K562 (cell line): ENCODE measurements around the gene R3HDM2. TPM values are rescaled to one million over a fixed set of nuclear protein-coding genes. Genes with fewer than 3 reads are reported as not detected.

Experiments used
- CBX2 ChIP-seq: fragments of 200-600 bp; sonication (generic); IDR thresholded peaks from one replicate; pipeline ENCODE4 v1.6.1; 2012; ENCODE audit warnings: mild to moderate bottlenecking, low read length, inconsistent platforms; ENCODE audit not compliant: insufficient read depth, poor library complexity, severe bottlenecking
- EP300 ChIP-seq: IDR thresholded peaks from 2 replicates; pipeline ENCODE4 v1.6.1; 2012; ENCODE audit warnings: low read length, improper control_type of control experiment
- ETV5 ChIP-seq: sonication (generic); formaldehyde crosslinking; IDR thresholded peaks from 2 replicates; pipeline ENCODE4 v1.4.0; 2020; ENCODE audit warnings: low read depth, mild to moderate bottlenecking, missing genetic modification reagents
- FUS ChIP-seq: fragments of 200-400 bp; formaldehyde crosslinking; optimal IDR thresholded peaks from 2 replicates; pipeline ENCODE3; 2017; ENCODE audit warnings: low read depth, low read length
- GTF2A2 ChIP-seq: IDR thresholded peaks from 2 replicates; pipeline ENCODE4 v1.6.1; 2016; ENCODE audit warnings: mild to moderate bottlenecking, missing genetic modification characterization, missing compliant biosample characterization
- HNRNPLL ChIP-seq: fragments of 200-400 bp; formaldehyde crosslinking; IDR thresholded peaks from 2 replicates; pipeline ENCODE4 v1.6.1; 2017; ENCODE audit warnings: low read length, low read depth, mild to moderate bottlenecking; ENCODE audit not compliant: poor library complexity, severe bottlenecking
- HSF4 ChIP-seq: fragments of 250-450 bp; sonication (Bioruptor Pico); IDR thresholded peaks from 2 replicates; pipeline ENCODE4 v2.1.2; 2022; ENCODE audit warnings: mild to moderate bottlenecking, moderate library complexity, borderline replicate concordance
- ILF3 ChIP-seq: fragments of 450-650 bp; IDR thresholded peaks from 2 replicates; pipeline ENCODE4 v1.6.1; 2018; ENCODE audit warnings: antibody characterized with exemption, mild to moderate bottlenecking, moderate library complexity, borderline replicate concordance
- MECOM ChIP-seq: fragments of 250-450 bp; sonication (Bioruptor Pico); IDR thresholded peaks from 2 replicates; pipeline ENCODE4 v1.8.0; 2022; ENCODE audit warnings: inconsistent platforms
- NCOR1 ChIP-seq: fragments of 450-650 bp; IDR thresholded peaks from 2 replicates; pipeline ENCODE4 v1.6.1; 2016; ENCODE audit warnings: mild to moderate bottlenecking, moderate library complexity
- SETDB1 ChIP-seq: IDR thresholded peaks from one replicate; pipeline ENCODE4 v1.6.1; 2012; ENCODE audit warnings: low read length, control low read depth, inconsistent platforms
- SIX5 ChIP-seq, 2 experiments: IDR thresholded peaks; 2 replicates each; pipeline ENCODE4 v1.6.1; 2011; ENCODE audit warnings: low read length in 2 of 2, borderline replicate concordance in 1 of 2, low read depth in 1 of 2, mild to moderate bottlenecking in 1 of 2, moderate library complexity in 1 of 2; ENCODE audit not compliant: insufficient read depth in 1 of 2
- TGIF2 ChIP-seq: sonication (generic); formaldehyde crosslinking; IDR thresholded peaks from 2 replicates; pipeline ENCODE4 v1.8.1; 2022; ENCODE audit warnings: mild to moderate bottlenecking, missing genetic modification reagents, moderate library complexity
- ZNF324 ChIP-seq: fragments of 250-450 bp; sonication (Bioruptor Pico); IDR thresholded peaks from 2 replicates; pipeline ENCODE4 v1.4.0; 2020; ENCODE audit warnings: mild to moderate bottlenecking
- ZNF436 ChIP-seq: fragments of 250-450, 450-650 bp; sonication (Bioruptor Pico); formaldehyde crosslinking; IDR thresholded peaks from 2 replicates; pipeline ENCODE4 v1.7.0; 2020; ENCODE audit warnings: mild to moderate bottlenecking
- ZNF584 ChIP-seq: fragments of 200-800 bp; sonication (Bioruptor generic); IDR thresholded peaks from 2 replicates; pipeline ENCODE4 v1.6.1; 2016; ENCODE audit warnings: low read depth, mild to moderate bottlenecking, missing genetic modification characterization, missing compliant biosample characterization
- polyA plus RNA-seq, 8 experiments: library from polyadenylated mRNA; depleted of rRNA in 4 of 8; stranded (reverse) in 5 of 8; unstranded in 3 of 8; fragments of >200 nt; fragmentation: Nextera tagmentation in 2 of 8; fragmentation: Illumina TruSeq in 1 of 8; extraction: Ambion mirVana in 2 of 8; extraction: Trizol in 1 of 8; gene quantifications; 2 replicates each; pipeline versions ENCODE4 v1.2.1 to v1.2.3, GENCODE V29; 2011 to 2014; ENCODE audit warnings: inconsistent platforms in 1 of 8, missing spikeins in 1 of 8
- total RNA-seq, 7 experiments: library from RNA; depleted of rRNA in 6 of 7; stranded (reverse); fragments of >200 nt in 6 of 7; fragmentation: Illumina TruSeq in 2 of 7; extraction: Trizol in 2 of 7; gene quantifications; 2 replicates each; pipeline versions ENCODE4 v1.2.1 to v1.2.3, GENCODE V29; 2011 to 2021; ENCODE audit warnings: low replicate concordance in 1 of 7
- TF ChIP-seq, protein P1 (sequence below): fragments of 450-650 bp; IDR thresholded peaks from 2 replicates; pipeline ENCODE4 v1.7.0; 2016; ENCODE audit warnings: borderline replicate concordance
- TF ChIP-seq, protein P2 (sequence below): sonication (generic); formaldehyde crosslinking; IDR thresholded peaks from 2 replicates; pipeline ENCODE4 v1.8.1; 2023; ENCODE audit warnings: mild to moderate bottlenecking, missing genetic modification reagents, moderate library complexity
- TF ChIP-seq, protein P3 (sequence below): fragments of 250-450 bp; sonication (Bioruptor Pico); IDR thresholded peaks from 2 replicates; pipeline ENCODE4 v1.8.0; 2021; ENCODE audit warnings: borderline replicate concordance, mild to moderate bottlenecking, moderate library complexity; ENCODE audit not compliant: poor library complexity, severe bottlenecking
- TF ChIP-seq, protein P4 (sequence below): fragments of 250-450 bp; sonication (Bioruptor Pico); IDR thresholded peaks from 2 replicates; pipeline ENCODE4 v1.6.1; 2021; ENCODE audit warnings: mild to moderate bottlenecking
- TF ChIP-seq, protein P5 (sequence below): fragments of 150-350 bp; conservative IDR thresholded peaks from 2 replicates; pipeline ENCODE4 v1.6.1; 2014; ENCODE audit warnings: low read length

R3HDM2 gene
- total and polyA plus RNA-seq, 9 of the 15 experiments (the other 6 are each of a cell fraction or from before 2014, with no cell fraction given), result 3.3 to 18.8 (median 9.0) TPM

DNA sequence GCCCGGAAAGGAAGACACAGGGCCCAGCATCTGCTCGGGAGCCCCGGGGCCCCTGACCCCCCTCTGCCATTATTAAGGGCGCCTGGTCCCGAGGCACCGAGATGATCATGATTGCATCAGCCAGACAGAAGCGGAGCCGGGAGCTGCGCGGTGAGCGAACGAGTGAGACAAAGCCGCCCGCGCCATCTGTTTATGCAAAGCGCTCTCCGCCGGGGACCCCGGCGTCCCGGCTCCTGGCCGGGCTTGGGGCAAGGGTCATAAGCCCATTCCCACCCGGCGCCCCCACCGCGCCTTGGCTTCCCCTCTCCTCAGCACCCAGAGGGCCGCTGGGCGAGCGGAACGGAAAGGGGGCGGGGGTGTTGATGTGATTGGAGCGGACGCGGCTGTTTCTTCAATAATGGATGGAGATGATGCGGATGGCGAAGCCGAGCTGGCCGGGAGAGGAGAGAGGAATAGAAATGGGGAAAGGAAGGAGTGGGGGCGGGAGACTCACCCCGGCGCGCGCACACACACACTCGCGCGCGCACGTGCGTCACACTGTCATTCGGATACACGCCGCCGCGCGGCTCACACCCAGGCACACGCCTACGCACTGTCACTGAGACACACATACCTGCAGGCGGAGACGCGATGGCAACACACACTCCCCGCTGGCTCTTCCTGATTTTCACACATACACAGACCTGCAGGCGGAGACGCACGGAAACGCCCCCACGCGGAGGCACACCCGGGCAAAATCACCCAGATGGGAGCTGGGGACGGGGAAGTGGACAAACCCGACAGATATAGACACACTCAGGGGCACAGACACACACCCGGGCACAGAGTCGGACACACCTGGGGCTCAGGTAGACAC, 190.5 kb downstream of the R3HDM2 start (continued):
- TF ChIP-seq EP300, result no peak
- no peak for TF ChIP-seq FUS
- TF ChIP-seq SETDB1, result no peak
- TF ChIP-seq, protein P1, sequence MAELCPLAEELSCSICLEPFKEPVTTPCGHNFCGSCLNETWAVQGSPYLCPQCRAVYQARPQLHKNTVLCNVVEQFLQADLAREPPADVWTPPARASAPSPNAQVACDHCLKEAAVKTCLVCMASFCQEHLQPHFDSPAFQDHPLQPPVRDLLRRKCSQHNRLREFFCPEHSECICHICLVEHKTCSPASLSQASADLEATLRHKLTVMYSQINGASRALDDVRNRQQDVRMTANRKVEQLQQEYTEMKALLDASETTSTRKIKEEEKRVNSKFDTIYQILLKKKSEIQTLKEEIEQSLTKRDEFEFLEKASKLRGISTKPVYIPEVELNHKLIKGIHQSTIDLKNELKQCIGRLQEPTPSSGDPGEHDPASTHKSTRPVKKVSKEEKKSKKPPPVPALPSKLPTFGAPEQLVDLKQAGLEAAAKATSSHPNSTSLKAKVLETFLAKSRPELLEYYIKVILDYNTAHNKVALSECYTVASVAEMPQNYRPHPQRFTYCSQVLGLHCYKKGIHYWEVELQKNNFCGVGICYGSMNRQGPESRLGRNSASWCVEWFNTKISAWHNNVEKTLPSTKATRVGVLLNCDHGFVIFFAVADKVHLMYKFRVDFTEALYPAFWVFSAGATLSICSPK, result no peak
- TF ChIP-seq NCOR1, result no peak
- no peak for TF ChIP-seq HSF4 (CRISPR knock-in tag)
- TF ChIP-seq, protein P2, sequence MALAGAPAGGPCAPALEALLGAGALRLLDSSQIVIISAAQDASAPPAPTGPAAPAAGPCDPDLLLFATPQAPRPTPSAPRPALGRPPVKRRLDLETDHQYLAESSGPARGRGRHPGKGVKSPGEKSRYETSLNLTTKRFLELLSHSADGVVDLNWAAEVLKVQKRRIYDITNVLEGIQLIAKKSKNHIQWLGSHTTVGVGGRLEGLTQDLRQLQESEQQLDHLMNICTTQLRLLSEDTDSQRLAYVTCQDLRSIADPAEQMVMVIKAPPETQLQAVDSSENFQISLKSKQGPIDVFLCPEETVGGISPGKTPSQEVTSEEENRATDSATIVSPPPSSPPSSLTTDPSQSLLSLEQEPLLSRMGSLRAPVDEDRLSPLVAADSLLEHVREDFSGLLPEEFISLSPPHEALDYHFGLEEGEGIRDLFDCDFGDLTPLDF, result no peak
- no peak for TF ChIP-seq ZNF324
- TF ChIP-seq ETV5, result no peak
- no peak for TF ChIP-seq ILF3
- no peak for TF ChIP-seq TGIF2
- TF ChIP-seq, protein P3, sequence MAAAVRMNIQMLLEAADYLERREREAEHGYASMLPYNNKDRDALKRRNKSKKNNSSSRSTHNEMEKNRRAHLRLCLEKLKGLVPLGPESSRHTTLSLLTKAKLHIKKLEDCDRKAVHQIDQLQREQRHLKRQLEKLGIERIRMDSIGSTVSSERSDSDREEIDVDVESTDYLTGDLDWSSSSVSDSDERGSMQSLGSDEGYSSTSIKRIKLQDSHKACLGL (CRISPR knock-in tag), result no peak
- TF ChIP-seq SIX5 (IDR thresholded peaks at IDR 0.05; ENCODE audit: borderline replicate concordance in 1 of 2, insufficient read depth in 1 of 2, low read depth in 1 of 2, low read length in 2 of 2), result no peak
- no peak for TF ChIP-seq MECOM (CRISPR knock-in tag)
- no peak for TF ChIP-seq ZNF584
- TF ChIP-seq GTF2A2 (tag), result no peak
- TF ChIP-seq, protein P4, sequence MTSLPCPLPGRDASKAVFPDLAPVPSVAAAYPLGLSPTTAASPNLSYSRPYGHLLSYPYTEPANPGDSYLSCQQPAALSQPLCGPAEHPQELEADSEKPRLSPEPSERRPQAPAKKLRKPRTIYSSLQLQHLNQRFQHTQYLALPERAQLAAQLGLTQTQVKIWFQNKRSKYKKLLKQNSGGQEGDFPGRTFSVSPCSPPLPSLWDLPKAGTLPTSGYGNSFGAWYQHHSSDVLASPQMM (CRISPR knock-in tag), result no peak
- no peak for TF ChIP-seq ZNF436 (CRISPR knock-in tag)
- no peak for TF ChIP-seq CBX2
- peak; percentile 46 for TF ChIP-seq HNRNPLL
- TF ChIP-seq, protein P5, sequence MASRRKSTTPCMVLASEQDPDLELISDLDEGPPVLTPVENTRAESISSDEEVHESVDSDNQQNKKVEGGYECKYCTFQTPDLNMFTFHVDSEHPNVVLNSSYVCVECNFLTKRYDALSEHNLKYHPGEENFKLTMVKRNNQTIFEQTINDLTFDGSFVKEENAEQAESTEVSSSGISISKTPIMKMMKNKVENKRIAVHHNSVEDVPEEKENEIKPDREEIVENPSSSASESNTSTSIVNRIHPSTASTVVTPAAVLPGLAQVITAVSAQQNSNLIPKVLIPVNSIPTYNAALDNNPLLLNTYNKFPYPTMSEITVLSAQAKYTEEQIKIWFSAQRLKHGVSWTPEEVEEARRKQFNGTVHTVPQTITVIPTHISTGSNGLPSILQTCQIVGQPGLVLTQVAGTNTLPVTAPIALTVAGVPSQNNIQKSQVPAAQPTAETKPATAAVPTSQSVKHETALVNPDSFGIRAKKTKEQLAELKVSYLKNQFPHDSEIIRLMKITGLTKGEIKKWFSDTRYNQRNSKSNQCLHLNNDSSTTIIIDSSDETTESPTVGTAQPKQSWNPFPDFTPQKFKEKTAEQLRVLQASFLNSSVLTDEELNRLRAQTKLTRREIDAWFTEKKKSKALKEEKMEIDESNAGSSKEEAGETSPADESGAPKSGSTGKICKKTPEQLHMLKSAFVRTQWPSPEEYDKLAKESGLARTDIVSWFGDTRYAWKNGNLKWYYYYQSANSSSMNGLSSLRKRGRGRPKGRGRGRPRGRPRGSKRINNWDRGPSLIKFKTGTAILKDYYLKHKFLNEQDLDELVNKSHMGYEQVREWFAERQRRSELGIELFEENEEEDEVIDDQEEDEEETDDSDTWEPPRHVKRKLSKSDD, result no peak
